Cardiac muscle cell (in vitro differentiated cells and primary cell): ENCODE measurements around the gene C1orf21. TPM values are rescaled to one million over a fixed set of nuclear protein-coding genes. Genes with fewer than 3 reads are reported as not detected.

Experiments used
- DNase-seq, 2 donors: peaks; one replicate each; pipeline versions ENCODE4 v3.0.0 to v3.0.0-alpha.2; 2010 to 2017; ENCODE audit warnings: low read depth in 1 of 2, low spot score in 1 of 2
- H3K27ac ChIP-seq: fragments of 200-600 bp; sonication (generic); 2 replicates; pipeline ENCODE4 v1.5.1; 2016
- H3K27me3 ChIP-seq: fragments of 200-600 bp; sonication (generic); 2 replicates; pipeline ENCODE4 v1.6.0; 2016; ENCODE audit warnings: control low read depth
- H3K36me3 ChIP-seq: fragments of 200-600 bp; sonication (generic); 2 replicates; pipeline ENCODE4 v1.5.1; 2016; ENCODE audit warnings: control low read depth
- H3K4me1 ChIP-seq: fragments of 200-600 bp; sonication (generic); 2 replicates; pipeline ENCODE4 v1.8.1; 2017; ENCODE audit warnings: low read depth, mild to moderate bottlenecking, mixed run types
- H3K4me3 ChIP-seq: fragments of 200-600 bp; sonication (generic); 2 replicates; pipeline ENCODE4 v1.5.1; 2016; ENCODE audit warnings: mild to moderate bottlenecking
- H3K9me3 ChIP-seq: fragments of 200-600 bp; sonication (generic); 2 replicates; pipeline ENCODE4 v1.5.1; 2017; ENCODE audit warnings: low read depth, mild to moderate bottlenecking, control low read depth
- polyA plus RNA-seq: library from polyadenylated mRNA; unstranded; fragments of >200 nt; fragmentation: Nextera tagmentation; extraction: Ambion mirVana; gene quantifications from 2 replicates; pipeline ENCODE4 v1.2.1, GENCODE V29; 2016
- total RNA-seq: library from RNA; depleted of rRNA; stranded (reverse); fragments of >200 nt; gene quantifications from 2 replicates; pipeline ENCODE4 v1.2.3, GENCODE V29; 2016
- TF ChIP-seq, protein P1 (sequence below): IDR thresholded peaks from 2 replicates; pipeline ENCODE4 v1.5.1; 2012; ENCODE audit warnings: low read depth, mild to moderate bottlenecking, low read length

Gene C1orf21
- total and polyA plus RNA-seq, 2 experiments from 2014 or later = 10.9 to 26.8 TPM

GRCh38 chr1:184366997-184367396 is 19.8 kb upstream of the C1orf21 start:
- no peaks in the 10 kb centered on the region for H3K36me3 ChIP-seq
- DNase-seq = peak in 1 of 2 donors; percentile 72
- no peaks in the 10 kb centered on the region for H3K9me3 ChIP-seq
- H3K27ac ChIP-seq = no peak overlapping the region
- no peaks in the 10 kb centered on the region for H3K4me1 ChIP-seq
- no peak overlapping the region for H3K4me3 ChIP-seq
- no peaks in the 10 kb centered on the region for H3K27me3 ChIP-seq
- TF ChIP-seq, protein P1, sequence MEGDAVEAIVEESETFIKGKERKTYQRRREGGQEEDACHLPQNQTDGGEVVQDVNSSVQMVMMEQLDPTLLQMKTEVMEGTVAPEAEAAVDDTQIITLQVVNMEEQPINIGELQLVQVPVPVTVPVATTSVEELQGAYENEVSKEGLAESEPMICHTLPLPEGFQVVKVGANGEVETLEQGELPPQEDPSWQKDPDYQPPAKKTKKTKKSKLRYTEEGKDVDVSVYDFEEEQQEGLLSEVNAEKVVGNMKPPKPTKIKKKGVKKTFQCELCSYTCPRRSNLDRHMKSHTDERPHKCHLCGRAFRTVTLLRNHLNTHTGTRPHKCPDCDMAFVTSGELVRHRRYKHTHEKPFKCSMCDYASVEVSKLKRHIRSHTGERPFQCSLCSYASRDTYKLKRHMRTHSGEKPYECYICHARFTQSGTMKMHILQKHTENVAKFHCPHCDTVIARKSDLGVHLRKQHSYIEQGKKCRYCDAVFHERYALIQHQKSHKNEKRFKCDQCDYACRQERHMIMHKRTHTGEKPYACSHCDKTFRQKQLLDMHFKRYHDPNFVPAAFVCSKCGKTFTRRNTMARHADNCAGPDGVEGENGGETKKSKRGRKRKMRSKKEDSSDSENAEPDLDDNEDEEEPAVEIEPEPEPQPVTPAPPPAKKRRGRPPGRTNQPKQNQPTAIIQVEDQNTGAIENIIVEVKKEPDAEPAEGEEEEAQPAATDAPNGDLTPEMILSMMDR = no peak

DNA sequence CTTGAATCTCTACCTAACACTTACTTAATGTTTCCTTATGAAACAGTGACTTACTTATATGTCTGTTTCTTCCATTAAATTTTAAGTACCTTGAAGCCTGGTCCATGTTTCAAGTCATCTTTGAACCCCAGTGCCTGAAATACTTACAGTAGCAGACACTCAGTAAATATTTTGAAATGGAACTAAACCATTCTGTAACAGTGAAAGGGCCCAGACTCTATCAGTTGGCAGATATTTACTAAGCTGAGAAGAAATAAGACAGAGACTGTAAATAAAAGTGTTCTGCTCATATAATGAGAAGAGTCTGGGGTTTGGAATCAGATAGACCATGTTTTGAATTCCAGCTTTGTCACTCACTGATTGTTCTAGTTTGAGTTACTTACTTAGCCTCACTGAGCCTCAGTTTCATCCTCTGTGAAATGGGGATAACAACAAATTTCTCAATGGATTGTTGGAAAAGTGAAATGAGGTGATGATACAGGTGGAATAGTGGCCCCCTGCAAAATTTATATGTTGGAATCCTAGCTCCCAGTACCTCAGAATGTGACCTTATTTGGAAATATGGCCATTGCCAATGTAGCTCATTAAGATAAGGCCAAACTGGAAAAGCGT is 19.3 kb upstream of the C1orf21 start:
- H3K4me3 ChIP-seq = no peak overlapping the region
- H3K27me3 ChIP-seq = no peaks in the 10 kb centered on the region
- no peak for DNase-seq
- H3K9me3 ChIP-seq = no peaks in the 10 kb centered on the region
- no peaks in the 10 kb centered on the region for H3K4me1 ChIP-seq
- no peak overlapping the region for H3K27ac ChIP-seq
- no peaks in the 10 kb centered on the region for H3K36me3 ChIP-seq
- TF ChIP-seq, protein P1 = no peak

DNA sequence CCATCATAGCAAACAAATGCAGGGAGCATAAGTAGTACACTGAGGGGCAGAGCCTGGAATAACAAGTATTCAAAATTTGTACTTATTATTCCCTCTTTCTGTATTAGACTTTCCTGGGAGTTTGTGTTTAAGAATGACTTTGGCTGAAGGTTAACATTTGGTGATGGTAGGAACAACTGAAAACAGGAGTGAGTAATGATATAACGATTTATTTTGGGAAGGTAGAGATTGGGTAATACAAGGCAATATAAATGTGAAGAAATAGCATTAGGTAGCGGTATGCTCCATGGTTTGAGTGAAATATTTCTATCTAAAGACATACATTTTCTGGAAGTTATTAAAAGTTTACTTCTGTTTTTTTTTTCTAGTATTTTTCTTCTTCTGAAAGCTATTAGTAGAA is 18.5 kb upstream of the C1orf21 start:
- no peaks in the 10 kb centered on the region for H3K36me3 ChIP-seq
- H3K4me1 ChIP-seq = no peaks in the 10 kb centered on the region
- TF ChIP-seq, protein P1 = no peak
- no peak overlapping the region for H3K27ac ChIP-seq
- no peak for DNase-seq
- H3K9me3 ChIP-seq = no peaks in the 10 kb centered on the region
- H3K4me3 ChIP-seq = no peak overlapping the region
- no peaks in the 10 kb centered on the region for H3K27me3 ChIP-seq

GRCh38 chr1:184370850-184371249 is 16.0 kb upstream of the C1orf21 start:
- H3K36me3 ChIP-seq = no peaks in the 10 kb centered on the region
- no peak overlapping the region for H3K27ac ChIP-seq
- no peak for DNase-seq
- no peak overlapping the region for H3K4me3 ChIP-seq
- TF ChIP-seq, protein P1 = no peak
- no peaks in the 10 kb centered on the region for H3K4me1 ChIP-seq
- no peaks in the 10 kb centered on the region for H3K9me3 ChIP-seq
- H3K27me3 ChIP-seq = no peaks in the 10 kb centered on the region

GRCh38 chr1:184373155-184373554 is 13.7 kb upstream of the C1orf21 start:
- H3K9me3 ChIP-seq = no peaks in the 10 kb centered on the region

More at GRCh38 chr1:184373155-184373554, 13.7 kb upstream of the C1orf21 start:
- no peak for DNase-seq
- H3K4me3 ChIP-seq = no peak overlapping the region
- no peaks in the 10 kb centered on the region for H3K4me1 ChIP-seq
- TF ChIP-seq, protein P1 = no peak
- no peak overlapping the region for H3K27ac ChIP-seq
- no peaks in the 10 kb centered on the region for H3K27me3 ChIP-seq
- H3K36me3 ChIP-seq = no peaks in the 10 kb centered on the region
